Measurements from ENCODE around the gene NKD1.

Gene NKD1

DNA sequence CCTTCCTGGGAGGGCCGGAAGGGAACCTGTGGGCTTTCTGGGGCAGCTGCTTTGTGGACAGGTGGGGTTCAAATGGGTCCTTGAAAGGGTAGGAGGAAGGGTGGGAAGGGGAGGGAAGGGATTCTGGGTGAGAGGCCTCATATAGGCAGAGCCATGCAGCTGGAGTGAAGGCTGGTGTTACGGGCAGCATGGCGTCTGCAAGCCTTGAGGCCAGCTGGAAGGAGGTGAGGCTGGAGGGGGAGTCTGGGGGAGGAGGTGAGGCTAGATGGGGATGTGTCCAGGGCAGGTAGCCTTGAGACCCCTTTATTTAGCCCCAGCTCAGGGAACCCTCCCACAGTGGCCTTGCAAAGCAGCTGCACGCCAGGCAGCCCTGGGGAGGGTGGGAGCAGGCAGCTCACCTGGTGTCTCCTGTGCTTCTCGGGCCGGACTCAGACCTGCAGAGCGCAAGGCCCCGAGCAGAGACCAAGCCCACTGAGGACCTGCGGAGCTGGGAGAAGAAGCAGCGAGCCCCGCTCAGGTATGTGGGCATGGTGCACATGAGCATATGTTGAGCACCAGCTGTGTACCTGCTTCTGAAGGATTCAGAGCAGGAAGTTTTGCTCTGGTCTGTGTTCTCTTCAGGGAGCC, 82.3 kb downstream of the NKD1 start:
- no peak for DNase-seq (ENCODE audit: low read depth)
- H3K4me3 ChIP-seq (ENCODE audit: low read depth, low read length) = no peak overlapping the region
- TF ChIP-seq, protein P1, sequence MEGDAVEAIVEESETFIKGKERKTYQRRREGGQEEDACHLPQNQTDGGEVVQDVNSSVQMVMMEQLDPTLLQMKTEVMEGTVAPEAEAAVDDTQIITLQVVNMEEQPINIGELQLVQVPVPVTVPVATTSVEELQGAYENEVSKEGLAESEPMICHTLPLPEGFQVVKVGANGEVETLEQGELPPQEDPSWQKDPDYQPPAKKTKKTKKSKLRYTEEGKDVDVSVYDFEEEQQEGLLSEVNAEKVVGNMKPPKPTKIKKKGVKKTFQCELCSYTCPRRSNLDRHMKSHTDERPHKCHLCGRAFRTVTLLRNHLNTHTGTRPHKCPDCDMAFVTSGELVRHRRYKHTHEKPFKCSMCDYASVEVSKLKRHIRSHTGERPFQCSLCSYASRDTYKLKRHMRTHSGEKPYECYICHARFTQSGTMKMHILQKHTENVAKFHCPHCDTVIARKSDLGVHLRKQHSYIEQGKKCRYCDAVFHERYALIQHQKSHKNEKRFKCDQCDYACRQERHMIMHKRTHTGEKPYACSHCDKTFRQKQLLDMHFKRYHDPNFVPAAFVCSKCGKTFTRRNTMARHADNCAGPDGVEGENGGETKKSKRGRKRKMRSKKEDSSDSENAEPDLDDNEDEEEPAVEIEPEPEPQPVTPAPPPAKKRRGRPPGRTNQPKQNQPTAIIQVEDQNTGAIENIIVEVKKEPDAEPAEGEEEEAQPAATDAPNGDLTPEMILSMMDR (IDR thresholded peaks at IDR 0.05; ENCODE audit: low read depth, low read length, missing control alignments) = no peak
- in situ Hi-C loops (cut with HindIII; ENCODE audit: low sequenced_read_pairs) = no loop called here

DNA sequence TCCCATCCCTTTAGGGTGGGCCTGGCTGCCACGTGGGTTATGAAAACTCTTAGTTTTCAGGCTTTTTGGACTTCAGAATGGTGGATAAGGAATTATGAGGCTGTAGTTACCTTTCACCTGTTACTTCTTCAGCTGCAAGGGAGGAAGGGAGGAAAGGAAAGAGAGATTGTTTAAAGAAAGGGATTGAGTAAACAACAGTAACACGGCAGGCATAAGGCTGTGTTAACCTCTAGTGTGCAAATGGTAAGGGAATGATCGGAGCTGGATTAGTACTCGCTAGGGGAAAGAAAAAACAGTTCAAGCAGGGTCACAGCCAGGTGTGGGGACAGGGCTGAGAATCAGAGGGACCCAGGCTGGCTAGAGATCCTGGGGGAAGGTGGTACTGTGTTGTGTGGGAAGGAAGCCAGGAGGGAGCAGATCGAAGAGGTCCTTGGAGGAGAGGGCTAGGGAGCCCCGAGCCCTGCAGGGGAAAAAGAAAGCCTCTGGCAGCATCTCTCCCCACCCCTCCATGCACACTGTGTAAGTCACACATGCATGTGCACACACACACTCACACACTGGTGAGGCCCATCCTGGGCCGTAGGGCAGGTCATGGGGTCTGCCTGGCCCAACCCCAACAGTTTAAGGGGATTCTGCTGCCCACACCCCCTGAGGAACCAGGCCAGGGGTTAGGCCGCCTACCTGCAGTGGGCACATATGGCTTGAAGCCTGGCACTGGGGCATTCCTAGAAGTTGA, 83.2 kb downstream of the NKD1 start:
- TF ChIP-seq, protein P1 (IDR thresholded peaks at IDR 0.05; ENCODE audit: low read depth, low read length, missing control alignments) = no peak
- H3K4me3 ChIP-seq (ENCODE audit: low read depth, low read length) = no peak overlapping the region
- DNase-seq (ENCODE audit: low read depth) = no peak
- in situ Hi-C loops (cut with HindIII; ENCODE audit: low sequenced_read_pairs) = no loop called here

DNA sequence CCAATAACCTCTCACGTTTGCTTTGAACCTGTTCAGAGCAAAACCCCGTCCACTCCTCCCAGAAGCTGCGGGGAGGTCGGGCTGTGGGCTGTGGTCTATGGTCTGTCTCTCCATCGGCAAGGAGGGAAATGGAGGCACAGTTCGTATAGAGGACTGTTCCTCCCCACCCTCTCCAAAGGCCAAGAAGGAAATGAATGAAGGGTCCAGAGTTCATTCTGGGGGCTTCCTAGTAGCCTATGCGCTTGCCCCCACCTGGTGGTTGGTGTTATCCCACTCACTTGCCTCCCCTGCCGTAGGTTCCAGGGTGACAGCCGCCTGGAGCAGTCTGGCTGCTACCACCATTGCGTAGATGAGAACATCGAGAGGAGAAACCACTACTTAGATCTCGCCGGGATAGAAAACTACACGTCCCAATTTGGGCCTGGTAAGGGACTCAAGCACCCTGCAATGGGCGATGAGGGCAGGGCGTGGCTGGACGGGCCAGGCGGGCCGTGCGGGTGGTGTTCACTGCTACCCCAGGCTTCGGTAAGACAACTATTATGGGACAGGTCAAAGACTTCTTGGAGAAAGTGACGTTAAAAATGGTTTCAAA, 83.9 kb downstream of the NKD1 start:
- no peak for DNase-seq (ENCODE audit: low read depth)
- in situ Hi-C loops (cut with HindIII; ENCODE audit: low sequenced_read_pairs) = no loop called here
- H3K4me3 ChIP-seq (ENCODE audit: low read depth, low read length) = no peak overlapping the region
- TF ChIP-seq, protein P1 (IDR thresholded peaks at IDR 0.05; ENCODE audit: low read depth, low read length, missing control alignments) = no peak

DNA sequence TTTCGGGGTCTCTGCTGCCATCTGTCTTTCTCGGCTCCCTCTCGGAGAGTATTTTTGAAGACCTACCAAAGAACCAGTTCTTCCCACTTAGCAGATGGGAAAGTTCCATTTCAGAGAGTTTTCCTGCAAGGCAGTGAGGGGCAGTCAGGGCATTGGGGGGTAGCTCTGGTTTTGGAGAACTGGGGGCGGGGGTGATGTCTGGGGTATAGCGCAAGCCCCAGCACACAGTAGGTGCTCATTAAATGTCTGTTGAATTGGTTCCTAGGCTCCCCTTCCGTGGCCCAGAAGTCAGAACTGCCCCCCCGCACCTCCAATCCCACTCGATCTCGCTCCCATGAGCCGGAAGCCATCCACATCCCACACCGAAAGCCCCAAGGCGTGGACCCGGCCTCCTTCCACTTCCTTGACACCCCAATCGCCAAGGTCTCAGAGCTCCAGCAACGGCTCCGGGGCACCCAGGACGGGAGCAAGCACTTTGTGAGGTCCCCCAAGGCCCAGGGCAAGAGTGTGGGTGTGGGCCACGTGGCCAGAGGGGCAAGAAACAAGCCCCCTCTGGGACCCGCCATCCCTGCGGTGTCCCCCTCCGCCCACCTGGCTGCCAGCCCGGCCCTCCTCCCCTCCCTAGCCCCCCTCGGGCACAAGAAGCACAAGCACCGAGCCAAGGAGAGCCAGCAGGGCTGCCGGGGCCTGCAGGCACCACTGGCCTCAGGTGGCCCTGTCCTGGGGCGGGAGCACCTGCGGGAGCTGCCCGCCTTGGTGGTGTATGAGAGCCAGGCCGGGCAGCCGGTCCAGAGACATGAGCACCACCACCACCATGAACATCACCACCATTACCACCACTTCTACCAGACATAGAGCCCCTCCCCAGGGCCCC, 85.0 kb downstream of the NKD1 start:
- TF ChIP-seq, protein P1 (IDR thresholded peaks at IDR 0.05; ENCODE audit: low read depth, low read length, missing control alignments) = no peak
- no peak for DNase-seq (ENCODE audit: low read depth)
- in situ Hi-C loops (cut with HindIII; ENCODE audit: low sequenced_read_pairs) = no loop called here
- no peak overlapping the region for H3K4me3 ChIP-seq (ENCODE audit: low read depth, low read length)

DNA sequence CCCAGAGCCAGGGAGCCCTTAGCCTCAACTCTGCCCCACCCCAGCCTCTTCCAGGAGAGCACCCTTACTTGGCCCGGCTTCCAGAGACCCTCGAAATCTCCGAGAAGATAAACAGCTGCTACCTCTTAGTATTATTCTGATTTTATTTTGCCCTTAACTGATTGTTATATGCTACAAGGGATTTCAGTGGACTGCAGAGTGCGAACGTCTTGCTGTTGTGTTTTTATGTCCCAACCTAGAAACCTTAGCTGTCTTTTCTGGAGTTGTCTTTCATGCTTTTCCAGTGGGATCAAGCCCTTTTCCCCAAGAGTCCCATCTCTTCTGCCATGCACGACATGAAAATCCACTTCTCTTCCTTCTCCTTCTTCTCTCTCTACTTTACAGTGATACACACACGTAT, 85.9 kb downstream of the NKD1 start:
- H3K4me3 ChIP-seq (ENCODE audit: low read depth, low read length) = no peak overlapping the region
- TF ChIP-seq, protein P1 (IDR thresholded peaks at IDR 0.05; ENCODE audit: low read depth, low read length, missing control alignments) = no peak
- in situ Hi-C loops (cut with HindIII; ENCODE audit: low sequenced_read_pairs) = no loop called here
- DNase-seq (ENCODE audit: low read depth) = no peak

DNA sequence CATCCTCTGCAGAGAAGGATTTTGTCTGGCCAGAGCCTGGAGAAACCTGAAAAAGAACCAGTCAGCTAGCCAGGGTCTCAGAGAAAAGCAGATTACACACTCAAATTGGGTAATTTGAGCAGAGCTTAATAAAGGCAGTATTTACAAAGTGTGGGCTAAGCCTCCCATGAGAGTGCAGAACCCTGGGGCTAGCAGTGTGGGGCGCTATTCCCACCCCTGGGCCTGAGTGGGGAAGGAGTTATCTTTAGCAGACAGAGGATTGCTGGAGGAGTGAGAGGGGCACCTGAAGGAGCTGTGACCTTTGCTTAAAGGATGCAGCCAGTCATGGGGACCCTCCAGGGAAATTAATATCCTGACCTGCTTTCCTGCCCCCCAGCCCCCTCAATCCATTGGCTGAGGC, 86.8 kb downstream of the NKD1 start:
- no peak overlapping the region for H3K4me3 ChIP-seq (ENCODE audit: low read depth, low read length)
- in situ Hi-C loops (cut with HindIII; ENCODE audit: low sequenced_read_pairs) = no loop called here
- DNase-seq (ENCODE audit: low read depth) = no peak
- TF ChIP-seq, protein P1 (IDR thresholded peaks at IDR 0.05; ENCODE audit: low read depth, low read length, missing control alignments) = no peak

All from astrocyte of the cerebellum (primary cell).